Measurements from ENCODE around the gene IGFBP7.

- TF ChIP-seq, protein P1, sequence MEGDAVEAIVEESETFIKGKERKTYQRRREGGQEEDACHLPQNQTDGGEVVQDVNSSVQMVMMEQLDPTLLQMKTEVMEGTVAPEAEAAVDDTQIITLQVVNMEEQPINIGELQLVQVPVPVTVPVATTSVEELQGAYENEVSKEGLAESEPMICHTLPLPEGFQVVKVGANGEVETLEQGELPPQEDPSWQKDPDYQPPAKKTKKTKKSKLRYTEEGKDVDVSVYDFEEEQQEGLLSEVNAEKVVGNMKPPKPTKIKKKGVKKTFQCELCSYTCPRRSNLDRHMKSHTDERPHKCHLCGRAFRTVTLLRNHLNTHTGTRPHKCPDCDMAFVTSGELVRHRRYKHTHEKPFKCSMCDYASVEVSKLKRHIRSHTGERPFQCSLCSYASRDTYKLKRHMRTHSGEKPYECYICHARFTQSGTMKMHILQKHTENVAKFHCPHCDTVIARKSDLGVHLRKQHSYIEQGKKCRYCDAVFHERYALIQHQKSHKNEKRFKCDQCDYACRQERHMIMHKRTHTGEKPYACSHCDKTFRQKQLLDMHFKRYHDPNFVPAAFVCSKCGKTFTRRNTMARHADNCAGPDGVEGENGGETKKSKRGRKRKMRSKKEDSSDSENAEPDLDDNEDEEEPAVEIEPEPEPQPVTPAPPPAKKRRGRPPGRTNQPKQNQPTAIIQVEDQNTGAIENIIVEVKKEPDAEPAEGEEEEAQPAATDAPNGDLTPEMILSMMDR (conservative IDR thresholded peaks at IDR 0.05 in 1 of 2, IDR thresholded peaks at IDR 0.05 in 1 of 2; ENCODE audit: low read depth in 1 of 2, low read length in 2 of 2): no peak
- no peak for TF ChIP-seq EZH2 (IDR thresholded peaks at IDR 0.05; ENCODE audit: low read length, missing control alignments)
Measured at GRCh38 chr4:57137261-57137660, 27.1 kb upstream of the IGFBP7 start.
